ENCODE data around the gene COL27A1. TPM values are rescaled to one million over a fixed set of nuclear protein-coding genes. Genes with fewer than 3 reads are reported as not detected.

Gene COL27A1
- total RNA-seq, 2 experiments from 2014 or later = not detected

DNA sequence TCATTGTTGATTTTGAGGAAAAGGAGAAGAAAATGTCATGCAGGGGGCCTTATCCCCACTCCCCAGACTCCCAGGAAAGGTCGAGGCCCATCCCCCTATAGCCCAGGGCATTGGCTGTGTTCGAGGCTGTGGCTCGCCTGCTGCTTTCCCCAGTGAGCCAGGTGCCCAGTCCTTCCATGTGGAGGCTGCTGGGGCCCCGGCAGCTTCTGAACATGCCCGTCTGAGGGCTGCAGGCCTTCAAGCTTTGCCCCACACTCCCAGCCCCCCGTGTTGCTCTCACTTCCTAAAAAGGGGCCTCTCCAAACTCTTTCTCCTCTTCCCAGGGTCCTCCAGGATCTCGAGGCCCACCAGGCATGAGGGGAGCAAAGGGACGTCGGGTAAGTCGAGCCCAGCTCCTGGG, 102.9 kb downstream of the COL27A1 start:
- Histone ChIP-seq H3K36me3 (ENCODE audit: insufficient read depth, low read length) (no peaks in the 10 kb centered on the region), H2AFZ (ENCODE audit: low read length) (no peak overlapping the region), H3K9me2 (ENCODE audit: insufficient read depth, low read length) (no peaks in the 10 kb centered on the region), H3K4me2 (ENCODE audit: low read length) (no peak overlapping the region), H3K79me2 (ENCODE audit: insufficient read depth, low read depth, low read length) (no peaks in the 10 kb centered on the region), H3K4me1 (ENCODE audit: insufficient read depth, low read length, poor library complexity, severe bottlenecking) (no peaks in the 10 kb centered on the region), H3K4me3 (ENCODE audit: low read depth, low read length, poor library complexity, severe bottlenecking) (no peak overlapping the region), H3K9me3 (ENCODE audit: low read length) (no peaks in the 10 kb centered on the region), H3K27ac (ENCODE audit: low read depth, low read length, poor library complexity, severe bottlenecking) (no peak overlapping the region), H4K20me1 (ENCODE audit: insufficient read depth, low read length) (no peaks in the 10 kb centered on the region)
- CTCF ChIA-PET (ENCODE audit: unreplicated experiment) = no interaction called here
- TF ChIP-seq EZH2phosphoT487 (IDR thresholded peaks at IDR 0.05; ENCODE audit: borderline replicate concordance, low read depth, low read length) = no peak
- TF ChIP-seq, protein P1, sequence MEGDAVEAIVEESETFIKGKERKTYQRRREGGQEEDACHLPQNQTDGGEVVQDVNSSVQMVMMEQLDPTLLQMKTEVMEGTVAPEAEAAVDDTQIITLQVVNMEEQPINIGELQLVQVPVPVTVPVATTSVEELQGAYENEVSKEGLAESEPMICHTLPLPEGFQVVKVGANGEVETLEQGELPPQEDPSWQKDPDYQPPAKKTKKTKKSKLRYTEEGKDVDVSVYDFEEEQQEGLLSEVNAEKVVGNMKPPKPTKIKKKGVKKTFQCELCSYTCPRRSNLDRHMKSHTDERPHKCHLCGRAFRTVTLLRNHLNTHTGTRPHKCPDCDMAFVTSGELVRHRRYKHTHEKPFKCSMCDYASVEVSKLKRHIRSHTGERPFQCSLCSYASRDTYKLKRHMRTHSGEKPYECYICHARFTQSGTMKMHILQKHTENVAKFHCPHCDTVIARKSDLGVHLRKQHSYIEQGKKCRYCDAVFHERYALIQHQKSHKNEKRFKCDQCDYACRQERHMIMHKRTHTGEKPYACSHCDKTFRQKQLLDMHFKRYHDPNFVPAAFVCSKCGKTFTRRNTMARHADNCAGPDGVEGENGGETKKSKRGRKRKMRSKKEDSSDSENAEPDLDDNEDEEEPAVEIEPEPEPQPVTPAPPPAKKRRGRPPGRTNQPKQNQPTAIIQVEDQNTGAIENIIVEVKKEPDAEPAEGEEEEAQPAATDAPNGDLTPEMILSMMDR (conservative IDR thresholded peaks at IDR 0.05; ENCODE audit: low read length) = no peak
- POLR2A ChIA-PET = no interaction called here
- BruUV-seq (replicated peaks) = no TSS peak
- intact Hi-C loops (cut with micrococcal nuclease; ENCODE audit: unreplicated experiment) = no loop called here
- no peak for DNase-seq (ENCODE audit: low spot score)

DNA sequence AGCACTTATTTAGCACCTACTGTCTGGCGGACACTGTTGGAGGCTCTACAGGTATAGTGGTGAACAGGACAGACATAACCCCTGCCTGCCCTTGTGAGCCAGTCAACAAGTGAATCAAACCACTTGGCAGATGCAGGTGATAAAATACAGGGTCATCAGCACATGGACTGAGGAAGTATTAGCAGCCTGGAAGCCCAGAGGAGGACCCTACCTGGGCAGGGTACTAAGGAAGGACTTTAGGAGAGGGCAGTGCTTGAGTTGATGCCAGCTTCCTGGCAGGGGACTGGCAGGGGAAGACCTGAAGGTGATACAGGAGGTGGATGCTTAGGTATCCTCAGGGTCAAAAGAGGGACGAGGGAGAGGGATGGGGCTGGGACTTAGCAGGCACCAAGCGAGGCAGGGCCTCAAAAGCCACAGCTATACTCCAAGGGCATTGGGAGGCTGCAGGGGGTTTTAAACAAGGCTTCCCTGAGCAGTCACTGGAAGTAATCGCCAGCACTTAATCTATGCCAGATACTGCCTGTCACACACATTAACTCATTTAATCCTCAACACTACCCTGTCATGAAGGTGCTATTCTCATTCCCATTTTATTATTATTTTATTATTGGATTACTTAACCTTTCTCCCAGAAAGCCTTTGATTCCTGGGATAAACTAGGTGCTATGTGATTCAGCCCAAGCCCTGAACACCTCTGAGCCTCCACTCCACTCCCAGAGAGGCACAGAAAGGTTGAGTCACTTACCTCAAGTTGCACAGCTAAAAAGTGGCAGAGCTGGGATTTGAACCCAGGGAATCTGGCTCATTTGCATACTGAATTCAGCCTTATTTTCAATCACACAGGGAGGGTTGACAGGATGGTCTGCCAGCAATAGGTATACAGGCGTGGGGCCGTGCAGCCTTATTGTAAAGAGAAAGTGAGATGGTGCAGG, 103.8 kb downstream of the COL27A1 start:
- H3K4me3 ChIP-seq (ENCODE audit: low read depth, low read length, poor library complexity, severe bottlenecking) = no peak overlapping the region
- DNase-seq (ENCODE audit: low spot score) = no peak
- CTCF ChIA-PET (ENCODE audit: unreplicated experiment) = no interaction called here

More for the DNA sequence above, 103.8 kb downstream of the COL27A1 start:
- intact Hi-C loops (cut with micrococcal nuclease; ENCODE audit: unreplicated experiment) = no loop called here
- no TSS peak for BruUV-seq (replicated peaks)
- H4K20me1 ChIP-seq (ENCODE audit: insufficient read depth, low read length) = no peaks in the 10 kb centered on the region
- H2AFZ ChIP-seq (ENCODE audit: low read length) = no peak overlapping the region
- no peaks in the 10 kb centered on the region for H3K9me2 ChIP-seq (ENCODE audit: insufficient read depth, low read length)
- H3K4me2 ChIP-seq (ENCODE audit: low read length) = no peak overlapping the region
- no peak overlapping the region for H3K27ac ChIP-seq (ENCODE audit: low read depth, low read length, poor library complexity, severe bottlenecking)
- TF ChIP-seq, protein P1 (conservative IDR thresholded peaks at IDR 0.05; ENCODE audit: low read length) = no peak
- TF ChIP-seq EZH2phosphoT487 (IDR thresholded peaks at IDR 0.05; ENCODE audit: borderline replicate concordance, low read depth, low read length) = no peak
- H3K79me2 ChIP-seq (ENCODE audit: insufficient read depth, low read depth, low read length) = no peaks in the 10 kb centered on the region
- no peaks in the 10 kb centered on the region for H3K9me3 ChIP-seq (ENCODE audit: low read length)
- no peaks in the 10 kb centered on the region for H3K4me1 ChIP-seq (ENCODE audit: insufficient read depth, low read length, poor library complexity, severe bottlenecking)
- POLR2A ChIA-PET = interaction anchor here (0.6 kb wide), 1 partner anchor 965 kb away, joined by 3 read pairs; no protein-coding TSS in a partner anchor
- H3K36me3 ChIP-seq (ENCODE audit: insufficient read depth, low read length) = no peaks in the 10 kb centered on the region
